ENCODE measurements around the gene RRP12.

RRP12 gene, protein sequence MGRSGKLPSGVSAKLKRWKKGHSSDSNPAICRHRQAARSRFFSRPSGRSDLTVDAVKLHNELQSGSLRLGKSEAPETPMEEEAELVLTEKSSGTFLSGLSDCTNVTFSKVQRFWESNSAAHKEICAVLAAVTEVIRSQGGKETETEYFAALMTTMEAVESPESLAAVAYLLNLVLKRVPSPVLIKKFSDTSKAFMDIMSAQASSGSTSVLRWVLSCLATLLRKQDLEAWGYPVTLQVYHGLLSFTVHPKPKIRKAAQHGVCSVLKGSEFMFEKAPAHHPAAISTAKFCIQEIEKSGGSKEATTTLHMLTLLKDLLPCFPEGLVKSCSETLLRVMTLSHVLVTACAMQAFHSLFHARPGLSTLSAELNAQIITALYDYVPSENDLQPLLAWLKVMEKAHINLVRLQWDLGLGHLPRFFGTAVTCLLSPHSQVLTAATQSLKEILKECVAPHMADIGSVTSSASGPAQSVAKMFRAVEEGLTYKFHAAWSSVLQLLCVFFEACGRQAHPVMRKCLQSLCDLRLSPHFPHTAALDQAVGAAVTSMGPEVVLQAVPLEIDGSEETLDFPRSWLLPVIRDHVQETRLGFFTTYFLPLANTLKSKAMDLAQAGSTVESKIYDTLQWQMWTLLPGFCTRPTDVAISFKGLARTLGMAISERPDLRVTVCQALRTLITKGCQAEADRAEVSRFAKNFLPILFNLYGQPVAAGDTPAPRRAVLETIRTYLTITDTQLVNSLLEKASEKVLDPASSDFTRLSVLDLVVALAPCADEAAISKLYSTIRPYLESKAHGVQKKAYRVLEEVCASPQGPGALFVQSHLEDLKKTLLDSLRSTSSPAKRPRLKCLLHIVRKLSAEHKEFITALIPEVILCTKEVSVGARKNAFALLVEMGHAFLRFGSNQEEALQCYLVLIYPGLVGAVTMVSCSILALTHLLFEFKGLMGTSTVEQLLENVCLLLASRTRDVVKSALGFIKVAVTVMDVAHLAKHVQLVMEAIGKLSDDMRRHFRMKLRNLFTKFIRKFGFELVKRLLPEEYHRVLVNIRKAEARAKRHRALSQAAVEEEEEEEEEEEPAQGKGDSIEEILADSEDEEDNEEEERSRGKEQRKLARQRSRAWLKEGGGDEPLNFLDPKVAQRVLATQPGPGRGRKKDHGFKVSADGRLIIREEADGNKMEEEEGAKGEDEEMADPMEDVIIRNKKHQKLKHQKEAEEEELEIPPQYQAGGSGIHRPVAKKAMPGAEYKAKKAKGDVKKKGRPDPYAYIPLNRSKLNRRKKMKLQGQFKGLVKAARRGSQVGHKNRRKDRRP (N-terminal part only)

DNA sequence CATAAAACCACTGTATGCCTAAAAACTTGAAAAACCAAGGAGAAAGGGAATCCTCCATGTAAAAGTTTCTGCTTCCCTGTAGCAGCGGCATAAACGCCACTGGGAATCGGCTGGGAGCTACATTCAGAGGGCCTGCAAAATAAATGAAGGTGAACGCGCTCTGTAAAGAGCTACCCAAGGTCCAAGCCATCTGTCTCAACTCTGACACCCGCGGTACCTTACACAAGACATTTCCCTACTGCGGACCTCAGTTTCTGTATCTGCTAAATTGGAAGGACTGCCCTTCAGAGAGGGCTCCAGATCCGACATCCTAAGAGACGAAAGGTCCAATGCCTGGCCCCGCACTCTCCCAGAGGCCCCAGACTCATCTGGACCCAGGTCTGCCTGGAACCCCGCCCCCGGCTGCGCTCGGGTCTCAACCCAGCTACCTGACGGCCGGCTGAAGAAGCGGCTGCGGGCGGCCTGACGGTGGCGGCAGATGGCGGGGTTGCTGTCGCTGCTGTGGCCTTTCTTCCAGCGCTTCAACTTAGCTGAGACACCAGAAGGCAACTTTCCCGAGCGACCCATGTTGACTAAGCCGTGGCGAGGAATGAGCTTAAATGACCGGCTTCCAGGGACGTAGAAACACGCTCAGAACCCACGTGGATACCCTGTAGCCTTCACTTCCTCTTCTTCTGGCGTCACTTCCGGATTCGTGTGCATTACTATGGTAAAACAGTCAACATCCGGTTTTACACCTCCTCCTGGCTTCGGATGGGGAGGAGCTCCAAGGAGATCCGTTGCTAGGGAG lies at the start of gene RRP12:
Gene RRP12, minus strand, starts transcription at position 676 of the 790 bp plus-strand sequence. Its CDS starts 109 bp downstream, at position 567.
- Histone ChIP-seq H3K9me3 (ENCODE audit: control insufficient read depth, low read length) (no peaks in the 10 kb centered on the region), H3K4me1 (ENCODE audit: control insufficient read depth, insufficient read depth, low read length) (peaks cover 10% of the 10 kb centered on the region), H3K36me3 (ENCODE audit: control insufficient read depth, insufficient read depth, low read length) (no peaks in the 10 kb centered on the region), H3K4me3 (ENCODE audit: low read length) (peak within 1 kb of the TSS; percentile 60), H3K27me3 (ENCODE audit: control insufficient read depth, insufficient read depth, low read length) (no peaks in the 10 kb centered on the region), H3K9ac (ENCODE audit: low read length) (peak within 1 kb of the TSS; percentile 69)

DNA sequence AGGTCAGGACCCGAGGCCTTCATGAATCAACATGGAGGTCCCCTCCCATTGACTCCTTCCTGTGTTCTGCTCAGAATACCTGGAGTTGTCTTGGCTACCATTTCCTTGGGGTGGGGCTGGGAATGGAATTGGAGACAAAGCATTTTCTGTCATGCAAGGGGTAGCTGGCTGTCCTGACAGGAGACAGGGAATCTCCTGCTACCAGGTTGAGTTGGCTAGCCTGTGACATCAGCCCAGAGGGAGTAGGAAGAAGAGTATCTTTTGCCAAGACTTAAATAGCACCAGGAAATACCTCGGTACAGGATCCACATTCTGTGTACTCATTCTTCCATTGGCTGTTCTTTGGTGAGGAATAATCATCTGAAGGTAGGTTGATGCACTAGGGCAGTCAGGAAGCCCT lies 49.7 kb upstream of the RRP12 start:
- no peak overlapping the region for H3K4me3 ChIP-seq (ENCODE audit: low read length)
- H3K9ac ChIP-seq (ENCODE audit: low read length) = no peak overlapping the region
- H3K36me3 ChIP-seq (ENCODE audit: control insufficient read depth, insufficient read depth, low read length) = no peaks in the 10 kb centered on the region
- no peaks in the 10 kb centered on the region for H3K27me3 ChIP-seq (ENCODE audit: control insufficient read depth, insufficient read depth, low read length)
- H3K9me3 ChIP-seq (ENCODE audit: control insufficient read depth, low read length) = no peaks in the 10 kb centered on the region
- peaks cover 23% of the 10 kb centered on the region for H3K4me1 ChIP-seq (ENCODE audit: control insufficient read depth, insufficient read depth, low read length)

DNA sequence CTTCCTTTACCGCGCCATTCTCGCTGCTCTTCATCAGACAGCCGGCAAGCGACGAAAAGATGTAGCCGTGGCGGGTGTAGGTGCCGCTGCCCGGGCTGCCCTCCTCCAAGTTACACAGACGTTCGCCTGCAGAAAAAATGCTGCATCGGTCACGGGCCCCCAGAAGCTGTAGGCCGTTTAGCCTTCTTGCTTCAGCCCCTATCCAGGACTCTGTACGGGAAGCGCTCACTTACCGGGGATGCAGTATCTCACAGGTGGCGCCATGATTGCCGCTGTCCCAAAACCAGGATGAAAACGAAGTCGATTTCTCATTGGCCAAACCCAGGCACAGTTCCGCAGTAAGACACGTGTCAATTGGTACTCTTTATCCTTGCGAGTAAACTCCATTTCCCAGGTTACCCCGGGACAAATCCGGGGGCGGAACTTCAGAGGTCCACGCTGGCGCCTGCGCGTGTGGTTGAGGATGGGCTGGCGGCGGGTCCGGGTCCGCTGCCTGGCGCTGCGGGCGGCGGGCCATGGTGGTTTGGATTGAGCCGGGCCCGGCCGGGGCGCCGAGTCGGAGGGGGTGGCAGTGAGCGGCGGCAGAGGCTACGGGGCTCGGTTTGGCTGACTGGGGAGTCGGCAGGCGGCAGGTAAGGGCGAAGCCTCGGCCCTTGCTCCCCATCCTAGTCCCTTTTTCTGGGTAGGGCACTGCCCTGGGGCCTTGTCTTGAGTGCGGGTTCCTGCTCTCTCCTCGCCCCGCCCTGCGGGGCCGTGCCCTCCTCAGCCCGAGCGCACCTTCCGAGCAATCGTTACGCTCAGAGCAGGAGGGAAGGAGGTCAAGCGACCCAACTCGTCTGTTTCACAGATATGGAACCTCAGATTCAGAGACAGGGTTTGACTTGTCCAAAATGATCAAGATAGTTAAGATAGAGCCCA lies 44.8 kb upstream of the RRP12 start, which contains the start of the genes EXOSC1 and ZDHHC16:
Gene EXOSC1, minus strand, starts transcription at position 285 of the 918 bp plus-strand sequence. Its CDS starts 21 bp downstream, at position 264.
Gene ZDHHC16, plus strand, starts transcription at position 454 of the 918 bp plus-strand sequence. CDS start 5,501 bp downstream, outside the sequence.
- no peaks in the 10 kb centered on the region for H3K36me3 ChIP-seq (ENCODE audit: control insufficient read depth, insufficient read depth, low read length)
- H3K9ac ChIP-seq (ENCODE audit: low read length) = peak within 1 kb of the TSS; percentile 51
- H3K4me3 ChIP-seq (ENCODE audit: low read length) = peak within 1 kb of the TSS; percentile 54
- H3K27me3 ChIP-seq (ENCODE audit: control insufficient read depth, insufficient read depth, low read length) = no peaks in the 10 kb centered on the region
- peaks cover 23% of the 10 kb centered on the region for H3K4me1 ChIP-seq (ENCODE audit: control insufficient read depth, insufficient read depth, low read length)
- H3K9me3 ChIP-seq (ENCODE audit: control insufficient read depth, low read length) = no peaks in the 10 kb centered on the region

DNA sequence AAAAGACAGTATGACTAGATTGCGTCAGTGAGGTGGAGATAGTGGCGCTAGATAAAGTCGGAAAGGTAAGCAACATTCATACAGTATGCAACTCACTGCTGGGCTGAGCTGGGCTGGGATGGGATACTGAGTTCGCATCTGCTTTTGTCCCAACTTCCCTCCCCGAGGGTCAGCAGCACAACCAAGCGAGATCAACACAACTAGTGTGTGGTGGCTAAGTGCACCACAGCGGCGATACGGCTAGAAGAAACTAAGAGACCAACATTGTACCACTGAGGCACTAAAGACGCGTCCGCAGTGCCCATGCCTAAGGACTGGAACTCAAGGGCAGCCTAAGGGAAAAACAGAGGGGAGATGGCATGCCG lies 44.2 kb upstream of the RRP12 start:
- no peaks in the 10 kb centered on the region for H3K36me3 ChIP-seq (ENCODE audit: control insufficient read depth, insufficient read depth, low read length)
- peak overlapping the region; percentile 54 for H3K4me3 ChIP-seq (ENCODE audit: low read length)
- H3K27me3 ChIP-seq (ENCODE audit: control insufficient read depth, insufficient read depth, low read length) = no peaks in the 10 kb centered on the region
- peak overlapping the region; percentile 51 for H3K9ac ChIP-seq (ENCODE audit: low read length)
- H3K4me1 ChIP-seq (ENCODE audit: control insufficient read depth, insufficient read depth, low read length) = peaks cover 23% of the 10 kb centered on the region
- H3K9me3 ChIP-seq (ENCODE audit: control insufficient read depth, low read length) = no peaks in the 10 kb centered on the region

DNA sequence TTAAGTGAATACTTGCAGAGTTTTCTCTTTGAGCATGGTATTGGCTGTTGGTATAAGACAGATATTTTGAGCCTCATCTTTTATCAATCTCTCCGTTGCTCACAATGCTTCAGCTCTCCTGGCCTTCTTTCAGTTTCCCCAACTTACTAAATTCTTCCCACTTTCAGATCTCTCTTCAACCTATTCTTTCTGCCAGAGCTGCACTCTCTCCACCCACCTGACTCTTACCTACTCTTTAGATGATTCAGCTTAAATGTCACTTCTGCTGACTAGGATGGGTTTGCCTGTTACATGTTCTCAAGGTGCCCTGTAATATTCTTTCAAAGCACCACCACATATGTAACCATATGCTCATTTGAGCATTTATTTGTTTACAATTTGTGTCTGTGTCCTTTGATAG lies 43.1 kb upstream of the RRP12 start:
- Histone ChIP-seq H3K4me3 (ENCODE audit: low read length) (no peak overlapping the region), H3K27me3 (ENCODE audit: control insufficient read depth, insufficient read depth, low read length) (no peaks in the 10 kb centered on the region), H3K4me1 (ENCODE audit: control insufficient read depth, insufficient read depth, low read length) (peaks cover 23% of the 10 kb centered on the region), H3K36me3 (ENCODE audit: control insufficient read depth, insufficient read depth, low read length) (no peaks in the 10 kb centered on the region), H3K9me3 (ENCODE audit: control insufficient read depth, low read length) (no peaks in the 10 kb centered on the region), H3K9ac (ENCODE audit: low read length) (no peak overlapping the region)

DNA sequence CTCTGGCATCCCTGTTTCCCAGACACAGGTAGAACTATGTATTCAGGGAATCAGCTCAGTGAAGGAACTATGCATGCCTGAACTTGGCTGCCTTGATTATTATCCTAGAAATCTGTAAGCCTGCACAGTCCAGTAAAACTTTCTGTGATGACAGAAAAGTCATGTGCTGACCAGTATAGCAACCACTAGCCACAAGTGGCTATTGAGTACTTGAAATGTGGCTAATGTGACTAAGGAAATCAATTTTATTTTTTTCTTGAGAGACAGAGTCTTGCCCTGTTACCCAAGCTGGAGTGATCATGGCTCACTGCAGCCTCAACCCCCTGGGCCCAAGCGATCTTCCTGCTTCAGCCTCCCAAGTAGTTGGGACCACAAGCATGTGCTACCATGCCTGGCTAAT lies 41.1 kb upstream of the RRP12 start:
- no peak overlapping the region for H3K4me3 ChIP-seq (ENCODE audit: low read length)
- peaks cover 12% of the 10 kb centered on the region for H3K4me1 ChIP-seq (ENCODE audit: control insufficient read depth, insufficient read depth, low read length)
- no peaks in the 10 kb centered on the region for H3K9me3 ChIP-seq (ENCODE audit: control insufficient read depth, low read length)
- H3K9ac ChIP-seq (ENCODE audit: low read length) = no peak overlapping the region
- H3K27me3 ChIP-seq (ENCODE audit: control insufficient read depth, insufficient read depth, low read length) = no peaks in the 10 kb centered on the region
- H3K36me3 ChIP-seq (ENCODE audit: control insufficient read depth, insufficient read depth, low read length) = no peaks in the 10 kb centered on the region

DNA sequence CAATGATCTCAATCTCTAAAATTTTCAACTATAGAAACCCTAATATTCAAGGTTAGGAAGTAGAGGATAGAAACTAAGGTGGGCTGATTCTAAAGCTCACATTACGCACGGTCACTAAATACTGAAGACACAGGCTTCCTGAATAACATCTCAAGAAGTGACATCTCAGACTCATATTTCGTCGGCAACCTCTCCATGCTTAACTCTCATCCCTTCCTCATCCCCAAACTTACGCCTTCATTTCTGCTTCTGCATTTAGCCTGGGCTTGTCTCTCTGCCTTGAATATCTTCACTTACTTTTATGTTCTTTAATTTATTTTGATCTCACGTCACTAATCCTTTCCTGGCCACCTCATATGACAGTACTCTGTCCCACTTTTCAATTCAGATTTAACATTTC lies 34.1 kb upstream of the RRP12 start:
- H3K4me3 ChIP-seq (ENCODE audit: low read length) = no peak overlapping the region
- H3K36me3 ChIP-seq (ENCODE audit: control insufficient read depth, insufficient read depth, low read length) = no peaks in the 10 kb centered on the region
- H3K9me3 ChIP-seq (ENCODE audit: control insufficient read depth, low read length) = no peaks in the 10 kb centered on the region
- no peaks in the 10 kb centered on the region for H3K27me3 ChIP-seq (ENCODE audit: control insufficient read depth, insufficient read depth, low read length)
- no peaks in the 10 kb centered on the region for H3K4me1 ChIP-seq (ENCODE audit: control insufficient read depth, insufficient read depth, low read length)
- no peak overlapping the region for H3K9ac ChIP-seq (ENCODE audit: low read length)

DNA sequence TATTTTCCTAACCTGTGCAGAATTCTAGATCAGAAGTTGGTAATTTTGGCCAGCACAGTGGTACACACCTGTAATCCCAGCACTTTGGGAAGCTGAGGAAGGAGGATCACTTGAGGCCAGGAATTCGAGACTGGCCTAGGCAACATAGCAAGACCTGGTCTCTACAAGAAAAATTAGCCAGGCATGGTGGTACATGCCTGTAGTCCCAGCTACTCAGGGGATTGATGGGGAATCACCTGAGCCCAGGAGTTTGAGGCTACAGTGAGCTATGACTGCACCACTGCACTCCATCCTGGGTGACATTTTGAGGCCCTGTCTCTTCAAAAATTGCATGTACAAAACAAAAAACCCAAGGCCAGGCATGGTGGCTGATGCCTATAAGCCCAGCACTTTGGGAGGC lies 33.4 kb upstream of the RRP12 start:
- Histone ChIP-seq H3K27me3 (ENCODE audit: control insufficient read depth, insufficient read depth, low read length) (no peaks in the 10 kb centered on the region), H3K9ac (ENCODE audit: low read length) (no peak overlapping the region), H3K9me3 (ENCODE audit: control insufficient read depth, low read length) (no peaks in the 10 kb centered on the region), H3K36me3 (ENCODE audit: control insufficient read depth, insufficient read depth, low read length) (no peaks in the 10 kb centered on the region), H3K4me1 (ENCODE audit: control insufficient read depth, insufficient read depth, low read length) (no peaks in the 10 kb centered on the region), H3K4me3 (ENCODE audit: low read length) (no peak overlapping the region)

DNA sequence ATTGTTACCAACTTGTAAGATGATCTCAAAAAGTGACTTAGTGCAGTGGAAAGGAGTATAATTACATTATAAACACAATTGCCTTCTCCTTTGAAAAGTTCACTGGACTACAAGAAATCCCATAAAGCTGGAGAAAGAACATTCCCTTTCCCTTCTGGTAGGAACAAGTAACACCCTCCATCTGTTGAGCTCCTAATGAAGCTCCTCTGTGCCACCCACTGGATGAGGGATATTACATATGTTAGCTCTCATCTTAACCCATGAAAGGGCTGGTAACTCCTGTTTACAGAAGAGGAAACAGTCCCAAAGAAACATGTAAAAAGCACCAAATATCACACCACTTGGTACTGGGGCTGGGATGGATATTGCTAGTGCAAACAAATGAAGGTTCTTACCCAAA lies 32.9 kb upstream of the RRP12 start:
- Histone ChIP-seq H3K4me3 (ENCODE audit: low read length) (no peak overlapping the region), H3K4me1 (ENCODE audit: control insufficient read depth, insufficient read depth, low read length) (no peaks in the 10 kb centered on the region), H3K9ac (ENCODE audit: low read length) (no peak overlapping the region), H3K27me3 (ENCODE audit: control insufficient read depth, insufficient read depth, low read length) (no peaks in the 10 kb centered on the region), H3K36me3 (ENCODE audit: control insufficient read depth, insufficient read depth, low read length) (no peaks in the 10 kb centered on the region), H3K9me3 (ENCODE audit: control insufficient read depth, low read length) (no peaks in the 10 kb centered on the region)

DNA sequence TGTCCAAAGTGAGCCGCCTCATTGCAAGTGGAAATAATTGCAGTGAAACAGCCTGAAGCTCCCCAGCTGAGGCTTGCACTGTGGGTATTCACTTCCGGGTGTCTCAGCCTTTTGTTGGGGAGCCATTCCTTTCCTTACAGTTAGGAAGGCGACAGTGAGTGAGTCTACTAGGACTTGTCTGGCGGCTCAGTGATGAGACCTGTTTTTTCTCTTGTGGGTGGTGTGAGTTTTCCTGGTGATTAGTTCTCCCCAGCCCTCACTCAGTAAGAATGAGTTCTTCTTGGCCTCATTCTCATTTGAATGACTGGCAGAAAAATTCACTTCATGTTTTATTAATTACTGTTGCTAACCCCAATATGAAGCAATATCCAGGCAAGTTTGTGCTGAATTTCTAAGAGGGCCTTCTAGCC lies 27.4 kb upstream of the RRP12 start:
- Histone ChIP-seq H3K9ac (ENCODE audit: low read length) (no peak overlapping the region), H3K36me3 (ENCODE audit: control insufficient read depth, insufficient read depth, low read length) (no peaks in the 10 kb centered on the region), H3K4me1 (ENCODE audit: control insufficient read depth, insufficient read depth, low read length) (peaks cover 17% of the 10 kb centered on the region), H3K9me3 (ENCODE audit: control insufficient read depth, low read length) (no peaks in the 10 kb centered on the region), H3K4me3 (ENCODE audit: low read length) (no peak overlapping the region), H3K27me3 (ENCODE audit: control insufficient read depth, insufficient read depth, low read length) (no peaks in the 10 kb centered on the region)

Data from mucosa of stomach (tissue), 1 donor.